ENCODE results near the gene CAPZB. TPM values are rescaled to one million over a fixed set of nuclear protein-coding genes. Genes with fewer than 3 reads are reported as not detected.
A peak's percentile ranks its signal among the peaks of the same experiment; 100 is the strongest.

The CAPZB gene
- polyA plus RNA-seq, 3 donors, result 290 to 504 (median 407) TPM

DNA sequence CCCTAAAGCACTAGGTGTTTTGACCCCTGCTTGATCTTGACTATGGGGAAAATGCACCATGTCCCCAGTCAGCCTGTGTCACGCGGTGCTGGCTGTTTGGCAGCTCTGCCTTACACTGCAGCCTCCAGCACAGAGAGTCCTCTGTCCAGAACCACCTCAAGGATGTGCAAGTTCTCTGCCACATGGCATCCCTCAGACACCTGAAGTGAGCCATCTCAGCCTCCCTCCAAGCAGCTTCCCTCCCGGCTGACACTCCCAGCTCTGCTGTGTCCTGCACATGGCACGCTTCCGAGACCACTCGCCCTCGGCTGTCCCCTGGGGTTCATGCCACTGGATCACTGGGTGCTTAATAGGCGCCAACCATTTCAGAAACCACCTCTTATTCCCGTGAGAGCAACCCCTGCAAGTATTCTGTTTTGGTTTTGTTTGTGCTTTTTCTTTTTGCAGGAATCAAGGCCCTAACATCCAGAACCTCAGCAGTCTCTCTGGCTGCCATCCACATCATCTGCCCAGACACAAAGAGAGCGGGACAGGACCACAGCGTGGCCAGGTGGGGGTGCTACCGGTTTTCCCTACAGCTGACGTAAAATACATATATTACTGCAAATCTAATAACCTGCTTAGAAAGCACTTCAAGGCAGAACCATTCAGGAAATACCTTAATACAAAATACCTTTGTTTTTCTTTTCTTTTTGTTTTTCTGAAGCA, 45.7 kb downstream of the CAPZB start:
- H2AFZ ChIP-seq (ENCODE audit: insufficient read depth, low read depth, low read length, poor library complexity, severe bottlenecking), result no peak overlapping the region
- no peak overlapping the region for H3K9ac ChIP-seq (ENCODE audit: insufficient read depth, low read length, poor library complexity, severe bottlenecking)
- H3K4me3 Mint-ChIP-seq, result no peak overlapping the region
- TF ChIP-seq, protein P1, sequence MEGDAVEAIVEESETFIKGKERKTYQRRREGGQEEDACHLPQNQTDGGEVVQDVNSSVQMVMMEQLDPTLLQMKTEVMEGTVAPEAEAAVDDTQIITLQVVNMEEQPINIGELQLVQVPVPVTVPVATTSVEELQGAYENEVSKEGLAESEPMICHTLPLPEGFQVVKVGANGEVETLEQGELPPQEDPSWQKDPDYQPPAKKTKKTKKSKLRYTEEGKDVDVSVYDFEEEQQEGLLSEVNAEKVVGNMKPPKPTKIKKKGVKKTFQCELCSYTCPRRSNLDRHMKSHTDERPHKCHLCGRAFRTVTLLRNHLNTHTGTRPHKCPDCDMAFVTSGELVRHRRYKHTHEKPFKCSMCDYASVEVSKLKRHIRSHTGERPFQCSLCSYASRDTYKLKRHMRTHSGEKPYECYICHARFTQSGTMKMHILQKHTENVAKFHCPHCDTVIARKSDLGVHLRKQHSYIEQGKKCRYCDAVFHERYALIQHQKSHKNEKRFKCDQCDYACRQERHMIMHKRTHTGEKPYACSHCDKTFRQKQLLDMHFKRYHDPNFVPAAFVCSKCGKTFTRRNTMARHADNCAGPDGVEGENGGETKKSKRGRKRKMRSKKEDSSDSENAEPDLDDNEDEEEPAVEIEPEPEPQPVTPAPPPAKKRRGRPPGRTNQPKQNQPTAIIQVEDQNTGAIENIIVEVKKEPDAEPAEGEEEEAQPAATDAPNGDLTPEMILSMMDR (IDR thresholded peaks at IDR 0.05), result no peak
- no peaks in the 10 kb centered on the region for H3K9me3 ChIP-seq (replicated peaks in 1 of 2; ENCODE audit: control insufficient read depth in 1 of 2, insufficient read depth in 1 of 2, low read length in 2 of 2)
- peaks cover 6 to 37% of the 10 kb centered on the region in 2 donors for H3K36me3 ChIP-seq (replicated peaks in 1 of 2; ENCODE audit: control insufficient read depth in 1 of 2, insufficient read depth in 2 of 2, low read length in 2 of 2)
- no peaks in the 10 kb centered on the region for H3K27me3 Mint-ChIP-seq (ENCODE audit: low read depth in 3 of 3)
- H3K27me3 ChIP-seq (ENCODE audit: control insufficient read depth in 2 of 2, insufficient read depth in 2 of 2, low read length in 2 of 2), result no peaks in the 10 kb centered on the region
- peaks cover 100% of the 10 kb centered on the region for H4K20me1 ChIP-seq (ENCODE audit: insufficient read depth, low read length)
- H3K27ac Mint-ChIP-seq, result peak overlapping the region in 2 of 7 donors; percentile 60 to 62
- no peak overlapping the region for H3K4me2 ChIP-seq (replicated peaks; ENCODE audit: extremely low read depth, low read length, poor library complexity, severe bottlenecking)
- no peak overlapping the region for H3K4me3 ChIP-seq (replicated peaks in 1 of 3; ENCODE audit: low read depth in 2 of 3, low read length in 3 of 3)
- peaks cover 32 to 35% of the 10 kb centered on the region in 2 donors for H3K4me1 ChIP-seq (ENCODE audit: control insufficient read depth in 1 of 2, insufficient read depth in 2 of 2, low read length in 2 of 2)
- 77% methylated on average over 7 of the region's 13 CpGs for WGBS (ENCODE audit: insufficient coverage)
- H3K27ac ChIP-seq (ENCODE audit: low read depth in 1 of 2, low read length in 2 of 2), result no peak overlapping the region
- H3K36me3 Mint-ChIP-seq, result peaks cover 37 to 50% of the 10 kb centered on the region in 2 donors
- intact Hi-C loops (cut with micrococcal nuclease), result loop anchor here in 1 of 2 donors (5.0 kb wide), 1 partner anchor 38 kb away; no protein-coding TSS in a partner anchor
- H3K79me2 ChIP-seq (ENCODE audit: insufficient read depth, low read length), result peaks cover 99% of the 10 kb centered on the region
- DNase-seq, result no peak
- H3K4me1 Mint-ChIP-seq, result peaks cover 46% of the 10 kb centered on the region
- no peaks in the 10 kb centered on the region for H3K9me3 Mint-ChIP-seq

DNA sequence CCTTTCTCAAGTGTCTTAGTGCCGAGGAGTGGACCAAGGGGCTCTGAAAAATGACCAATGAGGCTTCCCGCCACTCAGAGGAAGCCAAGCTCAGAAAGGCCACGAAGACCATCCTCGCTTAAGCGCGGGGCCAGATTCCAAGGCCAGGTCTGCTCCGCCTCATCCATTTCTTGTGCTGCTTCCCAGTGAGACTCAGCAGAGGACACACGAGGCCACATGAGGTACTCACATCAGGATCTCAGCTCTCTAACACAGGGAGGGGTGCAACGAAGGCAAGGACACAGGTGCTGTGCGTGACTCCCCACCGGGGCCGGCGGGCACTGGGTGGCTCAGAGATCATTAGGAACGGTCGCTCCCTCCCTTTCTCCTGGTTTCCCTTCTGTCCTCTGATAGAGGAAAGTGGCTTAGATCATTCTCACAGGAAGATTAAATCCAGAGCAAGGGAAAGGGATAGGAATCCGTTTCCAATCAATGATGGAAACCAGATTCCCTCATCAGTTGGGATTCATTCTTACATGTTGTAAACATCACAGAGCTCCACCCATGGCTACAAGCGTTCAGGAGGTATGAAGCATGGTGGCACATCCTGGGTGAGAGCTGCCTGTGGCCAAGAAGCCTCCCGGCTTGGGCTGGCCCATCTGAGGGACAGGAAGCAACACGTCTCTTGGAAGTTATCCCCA, 46.7 kb downstream of the CAPZB start:
- Histone ChIP-seq H3K4me1 (ENCODE audit: control insufficient read depth in 1 of 2, insufficient read depth in 2 of 2, low read length in 2 of 2) (peaks cover 37 to 39% of the 10 kb centered on the region in 2 donors), H3K27me3 (ENCODE audit: control insufficient read depth in 2 of 2, insufficient read depth in 2 of 2, low read length in 2 of 2) (no peaks in the 10 kb centered on the region), H3K9ac (ENCODE audit: insufficient read depth, low read length, poor library complexity, severe bottlenecking) (no peak overlapping the region), H3K27ac (ENCODE audit: low read depth in 1 of 2, low read length in 2 of 2) (peak overlapping the region in 1 of 2 donors; percentile 32), H3K79me2 (ENCODE audit: insufficient read depth, low read length) (peaks cover 99% of the 10 kb centered on the region), H3K4me2 (replicated peaks; ENCODE audit: extremely low read depth, low read length, poor library complexity, severe bottlenecking) (no peak overlapping the region), H3K4me3 (replicated peaks in 1 of 3; ENCODE audit: low read depth in 2 of 3, low read length in 3 of 3) (no peak overlapping the region), H3K36me3 (replicated peaks in 1 of 2; ENCODE audit: control insufficient read depth in 1 of 2, insufficient read depth in 2 of 2, low read length in 2 of 2) (peaks cover 6 to 37% of the 10 kb centered on the region in 2 donors), H2AFZ (ENCODE audit: insufficient read depth, low read depth, low read length, poor library complexity, severe bottlenecking) (no peak overlapping the region), H3K9me3 (replicated peaks in 1 of 2; ENCODE audit: control insufficient read depth in 1 of 2, insufficient read depth in 1 of 2, low read length in 2 of 2) (no peaks in the 10 kb centered on the region), H4K20me1 (ENCODE audit: insufficient read depth, low read length) (peaks cover 100% of the 10 kb centered on the region)
- no peak overlapping the region for H3K4me3 Mint-ChIP-seq
- 85% methylated on average over 12 of the region's 19 CpGs for WGBS (ENCODE audit: insufficient coverage)
- peaks cover 37 to 52% of the 10 kb centered on the region in 2 donors for H3K36me3 Mint-ChIP-seq
- H3K9me3 Mint-ChIP-seq, result no peaks in the 10 kb centered on the region
- intact Hi-C loops (cut with micrococcal nuclease), result loop anchor here in 1 of 2 donors (5.0 kb wide), 1 partner anchor 39 kb away; no protein-coding TSS in a partner anchor
- no peaks in the 10 kb centered on the region for H3K27me3 Mint-ChIP-seq (ENCODE audit: low read depth in 3 of 3)
- peak overlapping the region in 1 of 7 donors; percentile 42 for H3K27ac Mint-ChIP-seq
- TF ChIP-seq, protein P1 (IDR thresholded peaks at IDR 0.05), result no peak
- DNase-seq, result no peak
- H3K4me1 Mint-ChIP-seq, result peaks cover 55% of the 10 kb centered on the region

Measured in CD14-positive monocyte (primary cell).